GM10248 (cell line): ENCODE data around the gene IER3.
"Not testable (repeated sequence)": the region's sequence is repeated elsewhere in the genome, so short reads cannot be mapped to it uniquely, and the experiment has no call there.

ENCODE experiments used
- CTCF ChIA-PET: fragments of 300-600 bp; sonication (Branson Sonifier 250); formaldehyde crosslinking; extraction: SDS; loops from one replicate; lab custom pipeline; 2021; ENCODE audit warnings: antibody characterized with exemption; lab: Yijun Ruan, JAX
- POLR2A ChIA-PET: fragments of 350-650 bp; sonication (Branson Sonifier 250); formaldehyde crosslinking; extraction: SDS; loops from one replicate; lab custom pipeline; 2020; ENCODE audit warnings: antibody characterized with exemption; lab: Yijun Ruan, JAX
- DNase-seq: peaks from one replicate; pipeline ENCODE4 v3.0.0; 2012; ENCODE audit errors: extremely low spot score
- TF ChIP-seq, protein P1 (sequence below): IDR thresholded peaks from 2 replicates; pipeline ENCODE4 v1.5.1; 2012; ENCODE audit warnings: mild to moderate bottlenecking, low read depth; ENCODE audit errors: extremely low read depth, missing control alignments, control extremely low read depth

Gene IER3

DNA sequence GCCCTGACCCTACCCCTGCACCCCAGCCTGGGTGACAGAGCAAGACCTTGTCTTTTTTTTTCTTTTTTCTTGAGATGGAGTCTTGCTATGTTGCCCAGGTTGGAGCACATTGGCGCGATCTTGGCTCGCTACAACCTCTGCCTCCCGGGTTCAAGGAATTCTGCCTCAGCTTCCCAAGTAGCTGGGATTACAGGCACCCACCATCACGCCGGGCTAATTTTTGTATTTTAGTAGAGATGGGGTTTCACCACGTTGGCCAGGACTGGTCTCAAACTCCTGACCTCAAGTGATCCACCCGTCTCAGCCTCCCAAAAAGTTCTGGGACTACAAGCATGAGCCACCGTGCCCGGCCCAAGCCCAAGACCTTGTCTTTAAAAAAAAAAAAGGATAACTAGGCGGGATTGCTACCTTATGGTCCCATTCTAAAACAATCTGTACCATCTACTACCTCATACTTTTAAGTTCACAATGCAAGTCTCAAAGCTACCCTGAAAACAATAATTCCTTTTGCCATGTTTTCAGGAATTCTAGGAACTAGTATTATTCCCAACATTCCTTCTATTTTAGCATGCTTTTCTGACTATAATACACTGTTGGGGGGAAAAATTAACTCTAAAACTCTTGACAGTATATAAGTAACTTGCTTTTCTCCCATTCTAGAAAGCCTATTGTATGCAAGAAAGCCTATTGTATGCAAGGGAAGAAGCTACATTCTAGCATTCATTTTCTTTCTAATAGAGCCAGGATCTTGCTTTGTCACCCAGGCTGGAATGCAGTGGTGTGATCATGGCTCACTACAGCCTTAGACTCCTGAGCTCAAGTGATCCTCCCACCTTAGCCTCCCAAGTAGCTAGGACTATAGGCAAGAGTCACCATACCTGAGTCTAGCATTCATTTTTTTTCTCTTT is 17.6 kb downstream of the IER3 start:
- POLR2A ChIA-PET, result interaction anchor here (0.6 kb wide), 2 partner anchors 112 to 917 kb away, joined by 4 to 8 read pairs; no protein-coding TSS in a partner anchor
- CTCF ChIA-PET, result interaction anchor here (1.5 to 30.8 kb wide), 2 partner anchors 9 to 50 kb away, joined by 4 to 776 read pairs; partner anchors contain the start of gene DHX16
- no peak for DNase-seq
- TF ChIP-seq, protein P1, sequence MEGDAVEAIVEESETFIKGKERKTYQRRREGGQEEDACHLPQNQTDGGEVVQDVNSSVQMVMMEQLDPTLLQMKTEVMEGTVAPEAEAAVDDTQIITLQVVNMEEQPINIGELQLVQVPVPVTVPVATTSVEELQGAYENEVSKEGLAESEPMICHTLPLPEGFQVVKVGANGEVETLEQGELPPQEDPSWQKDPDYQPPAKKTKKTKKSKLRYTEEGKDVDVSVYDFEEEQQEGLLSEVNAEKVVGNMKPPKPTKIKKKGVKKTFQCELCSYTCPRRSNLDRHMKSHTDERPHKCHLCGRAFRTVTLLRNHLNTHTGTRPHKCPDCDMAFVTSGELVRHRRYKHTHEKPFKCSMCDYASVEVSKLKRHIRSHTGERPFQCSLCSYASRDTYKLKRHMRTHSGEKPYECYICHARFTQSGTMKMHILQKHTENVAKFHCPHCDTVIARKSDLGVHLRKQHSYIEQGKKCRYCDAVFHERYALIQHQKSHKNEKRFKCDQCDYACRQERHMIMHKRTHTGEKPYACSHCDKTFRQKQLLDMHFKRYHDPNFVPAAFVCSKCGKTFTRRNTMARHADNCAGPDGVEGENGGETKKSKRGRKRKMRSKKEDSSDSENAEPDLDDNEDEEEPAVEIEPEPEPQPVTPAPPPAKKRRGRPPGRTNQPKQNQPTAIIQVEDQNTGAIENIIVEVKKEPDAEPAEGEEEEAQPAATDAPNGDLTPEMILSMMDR, result no peak

DNA sequence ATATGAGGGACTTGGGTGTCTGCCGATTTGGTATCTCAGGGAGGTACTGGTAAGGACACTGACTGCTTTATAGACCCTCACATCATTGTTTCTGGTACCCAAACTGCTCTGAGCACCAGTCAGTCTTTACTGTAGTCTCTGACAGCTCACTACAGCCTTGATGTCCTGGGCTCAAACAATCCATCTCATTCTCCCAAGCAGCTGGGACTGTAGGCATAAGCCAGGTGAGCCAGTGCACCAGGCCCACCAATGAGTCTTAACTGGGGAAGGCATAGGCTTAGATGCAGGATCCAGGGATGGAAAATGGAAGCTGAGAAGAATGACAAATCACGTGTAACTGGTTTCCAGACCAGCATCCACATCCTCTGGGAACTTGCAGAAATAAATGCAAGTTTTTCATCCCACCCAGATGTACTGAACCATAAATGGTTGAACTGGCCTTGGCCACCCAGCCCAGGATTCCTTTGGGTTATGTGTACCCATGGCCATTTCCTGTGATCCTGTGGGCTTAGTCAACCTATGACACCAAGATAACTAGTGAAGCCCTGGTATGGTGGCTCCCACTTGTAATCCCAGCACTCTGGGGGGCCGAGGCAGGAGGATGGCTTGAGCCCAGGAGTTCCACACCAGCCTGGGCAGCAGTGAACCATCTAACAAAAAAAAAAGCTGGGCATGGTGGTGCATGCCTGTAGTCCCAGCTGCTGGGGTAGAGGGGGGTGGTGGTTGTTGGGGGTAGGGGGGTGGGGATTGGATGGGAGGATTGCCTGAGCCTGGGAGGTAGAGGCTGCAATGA is 18.4 kb downstream of the IER3 start:
- CTCF ChIA-PET, result interaction anchor here (1.5 to 30.8 kb wide), 3 partner anchors 8 to 49 kb away, joined by 4 to 776 read pairs (median 131); partner anchors contain the start of gene DHX16
- TF ChIP-seq, protein P1, result no peak
- no peak for DNase-seq
- POLR2A ChIA-PET, result interaction anchor here (0.9 kb wide), 1 partner anchor 47 kb away, joined by 4 read pairs; no protein-coding TSS in a partner anchor

DNA sequence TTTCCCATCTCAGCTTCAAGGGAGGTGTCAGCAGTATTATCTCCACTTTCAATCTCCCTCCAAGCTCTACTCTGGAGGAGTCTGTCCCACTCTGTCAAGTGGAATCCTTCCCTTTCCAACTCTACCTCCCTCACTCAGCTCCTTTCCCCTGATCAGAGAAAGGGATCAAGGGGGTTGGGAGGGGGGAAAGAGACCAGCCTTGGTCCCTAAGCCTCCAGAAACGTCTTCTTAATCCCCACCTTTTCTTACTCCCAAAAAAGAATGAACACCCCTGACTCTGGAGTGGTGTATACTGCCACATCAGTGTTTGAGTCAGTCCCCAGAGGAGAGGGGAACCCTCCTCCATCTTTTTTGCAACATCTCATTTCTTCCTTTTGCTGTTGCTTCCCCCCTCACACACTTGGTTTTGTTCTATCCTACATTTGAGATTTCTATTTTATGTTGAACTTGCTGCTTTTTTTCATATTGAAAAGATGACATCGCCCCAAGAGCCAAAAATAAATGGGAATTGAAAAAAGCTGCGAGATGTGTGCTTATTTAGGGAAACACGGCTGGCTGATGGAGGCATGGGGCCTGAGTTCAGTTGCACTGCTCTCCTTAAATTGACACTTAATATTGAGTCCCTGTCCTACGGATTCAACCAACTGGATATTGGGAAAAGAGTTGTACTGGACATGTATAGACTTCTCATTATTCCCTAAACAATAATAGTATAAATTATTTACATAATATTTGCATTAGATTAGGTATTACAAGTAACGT is 19.3 kb downstream of the IER3 start:
- DNase-seq, result no peak
- POLR2A ChIA-PET, result interaction anchor here (0.9 kb wide), 1 partner anchor 46 kb away, joined by 4 read pairs; no protein-coding TSS in a partner anchor
- TF ChIP-seq, protein P1, result no peak
- CTCF ChIA-PET, result interaction anchor here (1.0 to 30.8 kb wide), 4 partner anchors 9 to 154 kb away, joined by 3 to 776 read pairs (median 67); partner anchors contain the start of genes DHX16 and MRPS18B

DNA sequence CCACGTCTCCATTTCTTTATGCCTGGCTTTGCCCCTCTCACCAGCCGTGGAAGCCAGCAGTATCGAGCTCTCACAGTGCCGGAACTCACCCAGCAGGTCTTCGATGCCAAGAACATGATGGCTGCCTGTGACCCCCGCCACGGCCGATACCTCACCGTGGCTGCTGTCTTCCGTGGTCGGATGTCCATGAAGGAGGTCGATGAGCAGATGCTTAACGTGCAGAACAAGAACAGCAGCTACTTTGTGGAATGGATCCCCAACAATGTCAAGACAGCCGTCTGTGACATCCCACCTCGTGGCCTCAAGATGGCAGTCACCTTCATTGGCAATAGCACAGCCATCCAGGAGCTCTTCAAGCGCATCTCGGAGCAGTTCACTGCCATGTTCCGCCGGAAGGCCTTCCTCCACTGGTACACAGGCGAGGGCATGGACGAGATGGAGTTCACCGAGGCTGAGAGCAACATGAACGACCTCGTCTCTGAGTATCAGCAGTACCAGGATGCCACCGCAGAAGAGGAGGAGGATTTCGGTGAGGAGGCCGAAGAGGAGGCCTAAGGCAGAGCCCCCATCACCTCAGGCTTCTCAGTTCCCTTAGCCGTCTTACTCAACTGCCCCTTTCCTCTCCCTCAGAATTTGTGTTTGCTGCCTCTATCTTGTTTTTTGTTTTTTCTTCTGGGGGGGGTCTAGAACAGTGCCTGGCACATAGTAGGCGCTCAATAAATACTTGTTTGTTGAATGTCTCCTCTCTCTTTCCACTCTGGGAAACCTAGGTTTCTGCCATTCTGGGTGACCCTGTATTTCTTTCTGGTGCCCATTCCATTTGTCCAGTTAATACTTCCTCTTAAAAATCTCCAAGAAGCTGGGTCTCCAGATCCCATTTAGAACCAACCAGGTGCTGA is 20.3 kb downstream of the IER3 start:
- not testable (repeated sequence) for DNase-seq
- ChIA-PET CTCF (interaction anchor here (1.0 to 30.8 kb wide), 9 partner anchors 10 to 155 kb away, joined by 3 to 776 read pairs (median 14); partner anchors contain the start of genes DHX16, MRPS18B and NRM), POLR2A (interaction anchor here (1.2 to 3.8 kb wide), 2 partner anchors 43 to 110 kb away, joined by 3 to 22 read pairs; no protein-coding TSS in a partner anchor)

DNA sequence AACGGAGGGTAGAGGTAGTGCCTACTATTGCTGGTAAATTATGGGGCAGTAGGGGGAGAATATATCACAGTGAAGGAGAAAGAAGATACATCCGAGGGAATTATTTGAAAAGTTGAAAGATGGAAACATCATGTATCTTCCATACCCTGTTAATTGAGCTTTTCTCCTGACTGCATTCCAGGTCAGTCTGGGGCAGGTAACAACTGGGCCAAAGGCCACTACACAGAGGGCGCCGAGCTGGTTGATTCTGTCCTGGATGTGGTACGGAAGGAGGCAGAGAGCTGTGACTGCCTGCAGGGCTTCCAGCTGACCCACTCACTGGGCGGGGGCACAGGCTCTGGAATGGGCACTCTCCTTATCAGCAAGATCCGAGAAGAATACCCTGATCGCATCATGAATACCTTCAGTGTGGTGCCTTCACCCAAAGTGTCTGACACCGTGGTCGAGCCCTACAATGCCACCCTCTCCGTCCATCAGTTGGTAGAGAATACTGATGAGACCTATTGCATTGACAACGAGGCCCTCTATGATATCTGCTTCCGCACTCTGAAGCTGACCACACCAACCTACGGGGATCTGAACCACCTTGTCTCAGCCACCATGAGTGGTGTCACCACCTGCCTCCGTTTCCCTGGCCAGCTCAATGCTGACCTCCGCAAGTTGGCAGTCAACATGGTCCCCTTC is 21.0 kb downstream of the IER3 start:
- DNase-seq, result not testable (repeated sequence)
- CTCF ChIA-PET, result interaction anchor here (1.1 to 30.8 kb wide), 29 partner anchors 11 to 364 kb away, joined by 3 to 776 read pairs (median 6); partner anchors contain the start of genes ATAT1, DHX16, FLOT1 and MRPS18B
- POLR2A ChIA-PET, result interaction anchor here (1.2 to 3.8 kb wide), 2 partner anchors 43 to 109 kb away, joined by 3 to 22 read pairs; no protein-coding TSS in a partner anchor
